ENCODE measurements around the gene LARP4B. TPM values are rescaled to one million over a fixed set of nuclear protein-coding genes. Genes with fewer than 3 reads are reported as not detected.

The LARP4B gene
- total RNA-seq, 4 donors from 2014 or later: 68.6 to 113 (median 87.4) TPM

- intact Hi-C loops (cut with DNase I): no loop called here
Observed at GRCh38 chr10:909831-910230, 21.7 kb downstream of the LARP4B start.

GRCh38 chr10:905972-906371 is 25.5 kb downstream of the LARP4B start:
- no peak overlapping the region for H3K27ac ChIP-seq
- H3K9me3 ChIP-seq: no peaks in the 10 kb centered on the region
- no peaks in the 10 kb centered on the region for H3K36me3 ChIP-seq
- H3K27me3 ChIP-seq: no peaks in the 10 kb centered on the region
- H3K4me3 ChIP-seq (replicated peaks in 1 of 3): no peak overlapping the region
- 80 to 83% methylated on average over 1 of the region's 1 CpG for WGBS, 2 donors
- DNase-seq: no peak
- no peak for TF ChIP-seq POLR2A (IDR thresholded peaks at IDR 0.05)
- TF ChIP-seq CTCF (IDR thresholded peaks at IDR 0.05): no peak
- H3K4me1 ChIP-seq: peaks cover 3 to 11% of the 10 kb centered on the region in 2 donors
- intact Hi-C loops (cut with DNase I): no loop called here

More at GRCh38 chr10:909831-910230, 21.7 kb downstream of the LARP4B start:
- Histone ChIP-seq H3K9me3 (no peaks in the 10 kb centered on the region), H3K4me1 (peaks cover 3 to 11% of the 10 kb centered on the region in 2 donors), H3K27ac (peak overlapping the region; percentile 6 to 46 (median 10)), H3K4me3 (replicated peaks in 1 of 3) (no peak overlapping the region), H3K27me3 (no peaks in the 10 kb centered on the region), H3K36me3 (no peaks in the 10 kb centered on the region)
- TF ChIP-seq POLR2A (IDR thresholded peaks at IDR 0.05) (no peak), CTCF (IDR thresholded peaks at IDR 0.05) (no peak)
- peak; percentile 39 to 57 for DNase-seq
- WGBS, 2 donors: 43 to 51% methylated on average over 3 of the region's 3 CpGs

GRCh38 chr10:905503-905902 is 26.0 kb downstream of the LARP4B start:
- Histone ChIP-seq H3K4me1 (peaks cover 3 to 11% of the 10 kb centered on the region in 2 donors), H3K27me3 (no peaks in the 10 kb centered on the region), H3K9me3 (no peaks in the 10 kb centered on the region), H3K27ac (no peak overlapping the region), H3K4me3 (replicated peaks in 1 of 3) (no peak overlapping the region), H3K36me3 (no peaks in the 10 kb centered on the region)
- intact Hi-C loops (cut with DNase I): no loop called here
- TF ChIP-seq CTCF (IDR thresholded peaks at IDR 0.05): no peak
- no peak for TF ChIP-seq POLR2A (IDR thresholded peaks at IDR 0.05)
- no peak for DNase-seq
- WGBS, 2 donors: 49 to 51% methylated on average over 3 of the region's 3 CpGs

- H3K27ac ChIP-seq: no peak overlapping the region
- no peak for DNase-seq
- intact Hi-C loops (cut with DNase I): no loop called here
- TF ChIP-seq POLR2A (IDR thresholded peaks at IDR 0.05): no peak
- H3K36me3 ChIP-seq: no peaks in the 10 kb centered on the region
- H3K27me3 ChIP-seq: no peaks in the 10 kb centered on the region
- H3K4me3 ChIP-seq (replicated peaks in 1 of 3): no peak overlapping the region
- WGBS, 2 donors: 99% methylated on average over 5 of the region's 5 CpGs
- H3K9me3 ChIP-seq: no peaks in the 10 kb centered on the region
- H3K4me1 ChIP-seq: peaks cover 0 to under 1% of the 10 kb centered on the region in 2 donors
Observed at GRCh38 chr10:904403-904802, 27.1 kb downstream of the LARP4B start.

GRCh38 chr10:898141-898540 is 33.4 kb downstream of the LARP4B start:
- H3K27ac ChIP-seq: no peak overlapping the region
- H3K9me3 ChIP-seq: no peaks in the 10 kb centered on the region
- intact Hi-C loops (cut with DNase I): no loop called here
- H3K27me3 ChIP-seq: no peaks in the 10 kb centered on the region
- peaks cover 0 to 7% of the 10 kb centered on the region in 2 donors for H3K4me1 ChIP-seq
- TF ChIP-seq CTCF (IDR thresholded peaks at IDR 0.05) (no peak), POLR2A (IDR thresholded peaks at IDR 0.05) (no peak)
- H3K36me3 ChIP-seq: no peaks in the 10 kb centered on the region
- WGBS, 2 donors: 96 to 97% methylated on average over 2 of the region's 2 CpGs
- no peak for DNase-seq
- no peak overlapping the region for H3K4me3 ChIP-seq (replicated peaks in 1 of 3)

- no peak for DNase-seq
- Histone ChIP-seq H3K27ac (no peak overlapping the region), H3K27me3 (no peaks in the 10 kb centered on the region), H3K4me1 (peaks cover 0 to 7% of the 10 kb centered on the region in 2 donors), H3K4me3 (replicated peaks in 1 of 3) (no peak overlapping the region), H3K9me3 (no peaks in the 10 kb centered on the region), H3K36me3 (no peaks in the 10 kb centered on the region)
- no peak for TF ChIP-seq POLR2A (IDR thresholded peaks at IDR 0.05)
- no peak for TF ChIP-seq CTCF (IDR thresholded peaks at IDR 0.05)
- intact Hi-C loops (cut with DNase I): no loop called here
- WGBS, 2 donors: 94 to 96% methylated on average over 2 of the region's 2 CpGs
Observed at GRCh38 chr10:896982-897381, 34.5 kb downstream of the LARP4B start.
